HepG2 (cell line): ENCODE data around the gene SCFD1. TPM values are rescaled to one million over a fixed set of nuclear protein-coding genes. Genes with fewer than 3 reads are reported as not detected.

ENCODE experiments used
- ARNT ChIP-seq: fragments of 450-650 bp; IDR thresholded peaks from 2 replicates; pipeline ENCODE4 v1.6.1; 2017
- BRD4 ChIP-seq: sonication (generic); formaldehyde crosslinking; IDR thresholded peaks from 2 replicates; pipeline ENCODE4 v1.4.0; 2020; ENCODE audit warnings: missing genetic modification reagents
- CENPX ChIP-seq: sonication (generic); formaldehyde crosslinking; IDR thresholded peaks from 2 replicates; pipeline ENCODE4 v1.9.0; 2021; ENCODE audit warnings: mild to moderate bottlenecking, missing genetic modification reagents, moderate library complexity
- GABPA ChIP-seq, 2 experiments: IDR thresholded peaks; 2 replicates each; pipeline ENCODE4 v1.6.1; 2011 to 2016; ENCODE audit warnings: low read depth in 2 of 2, low read length in 1 of 2, missing biosample characterization in 1 of 2, missing genetic modification characterization in 1 of 2
- GATA4 ChIP-seq: sonication (generic); IDR thresholded peaks from 2 replicates; pipeline ENCODE4 v1.6.1; 2016; ENCODE audit warnings: antibody characterized with exemption, low read depth, borderline replicate concordance
- GATAD1 ChIP-seq: IDR thresholded peaks from 2 replicates; pipeline ENCODE4 v1.6.1; 2016; ENCODE audit warnings: missing genetic modification reagents, missing compliant biosample characterization
- HOXD1 ChIP-seq: sonication (generic); formaldehyde crosslinking; IDR thresholded peaks from 2 replicates; pipeline ENCODE4 v1.5.0; 2020; ENCODE audit warnings: missing genetic modification reagents
- IRF2 ChIP-seq: IDR thresholded peaks from 2 replicates; pipeline ENCODE4 v1.6.1; 2018; ENCODE audit warnings: missing genetic modification reagents, missing compliant biosample characterization
- KDM2A ChIP-seq: sonication (generic); formaldehyde crosslinking; IDR thresholded peaks from 2 replicates; pipeline ENCODE4 v1.4.0; 2020; ENCODE audit warnings: low read depth, missing genetic modification reagents, borderline replicate concordance
- KDM3A ChIP-seq: IDR thresholded peaks from 2 replicates; pipeline ENCODE4 v1.6.1; 2018; ENCODE audit warnings: low read depth, missing compliant biosample characterization
- KDM5B ChIP-seq: sonication (generic); formaldehyde crosslinking; IDR thresholded peaks from 2 replicates; pipeline ENCODE4 v1.4.0; 2020; ENCODE audit warnings: missing genetic modification reagents, mild to moderate bottlenecking, borderline replicate concordance
- SIN3B ChIP-seq: fragments of 150-350 bp; IDR thresholded peaks from 2 replicates; pipeline ENCODE4 v1.6.1; 2014; ENCODE audit warnings: low read length
- SOX6 ChIP-seq, 2 experiments: fragments of 450-650 bp in 1 of 2; sonication (generic) in 1 of 2; formaldehyde crosslinking in 1 of 2; IDR thresholded peaks; 2 replicates each; pipeline versions ENCODE4 v1.4.0 to v1.6.1; 2017 to 2020; ENCODE audit warnings: antibody characterized with exemption in 1 of 2, mild to moderate bottlenecking in 1 of 2, missing genetic modification reagents in 1 of 2
- SP2 ChIP-seq: sonication (generic); formaldehyde crosslinking; IDR thresholded peaks from 2 replicates; pipeline ENCODE4 v1.5.1; 2020; ENCODE audit warnings: mild to moderate bottlenecking, missing genetic modification reagents
- STAG1 ChIP-seq: sonication (generic); formaldehyde crosslinking; IDR thresholded peaks from 2 replicates; pipeline ENCODE4 v1.4.0; 2020; ENCODE audit warnings: missing genetic modification reagents
- SUZ12 ChIP-seq: fragments of 150-350 bp; IDR thresholded peaks from 2 replicates; pipeline ENCODE4 v1.6.1; 2014; ENCODE audit warnings: low read depth, low read length
- TOPORS ChIP-seq: sonication (generic); formaldehyde crosslinking; IDR thresholded peaks from 2 replicates; pipeline ENCODE4 v1.8.0; 2023; ENCODE audit warnings: mild to moderate bottlenecking, missing genetic modification reagents
- ZMAT3 ChIP-seq: sonication (generic); formaldehyde crosslinking; conservative IDR thresholded peaks from 2 replicates; pipeline ENCODE4 v1.7.0; 2021; ENCODE audit warnings: missing genetic modification reagents
- ZNF17 ChIP-seq: sonication (generic); formaldehyde crosslinking; IDR thresholded peaks from 2 replicates; pipeline ENCODE4 v1.5.0; 2020; ENCODE audit warnings: mild to moderate bottlenecking, missing genetic modification reagents
- ZNF326 ChIP-seq: sonication (generic); formaldehyde crosslinking; IDR thresholded peaks from 2 replicates; pipeline ENCODE4 v1.4.0; 2020; ENCODE audit warnings: missing genetic modification reagents, borderline replicate concordance
- ZNF451 ChIP-seq: sonication (generic); formaldehyde crosslinking; IDR thresholded peaks from 2 replicates; pipeline ENCODE4 v1.5.0; 2020; ENCODE audit warnings: mild to moderate bottlenecking, missing genetic modification reagents
- ZNF552 ChIP-seq: sonication (generic); formaldehyde crosslinking; IDR thresholded peaks from 2 replicates; pipeline ENCODE4 v1.9.0; 2022; ENCODE audit warnings: missing genetic modification reagents, mild to moderate bottlenecking, borderline replicate concordance
- ZNF562 ChIP-seq: sonication (generic); formaldehyde crosslinking; IDR thresholded peaks from 2 replicates; pipeline ENCODE4 v1.8.0; 2022; ENCODE audit warnings: missing genetic modification reagents, borderline replicate concordance
- ZNF781 ChIP-seq: sonication (generic); formaldehyde crosslinking; IDR thresholded peaks from 2 replicates; pipeline ENCODE4 v1.5.1; 2020; ENCODE audit warnings: borderline replicate concordance, mild to moderate bottlenecking, missing genetic modification reagents; ENCODE audit errors: not compliant biosample characterization
- ZSCAN25 ChIP-seq: sonication (generic); formaldehyde crosslinking; IDR thresholded peaks from 2 replicates; pipeline ENCODE4 v1.8.0; 2022; ENCODE audit warnings: mild to moderate bottlenecking, missing genetic modification reagents
- polyA plus RNA-seq, 8 experiments: library from polyadenylated mRNA; depleted of rRNA in 3 of 8; stranded (reverse) in 7 of 8; unstranded in 1 of 8; fragments of >200 nt; fragmentation: Illumina TruSeq in 4 of 8; extraction: Trizol in 4 of 8; gene quantifications; 2 replicates each; pipeline versions ENCODE4 v1.2.1 to v1.2.3, GENCODE V29; 2011 to 2016; ENCODE audit warnings: low read depth in 4 of 8, missing spikeins in 1 of 8, mixed read lengths in 1 of 8; ENCODE audit not compliant: insufficient read depth in 1 of 8
- total RNA-seq, 5 experiments: library from RNA; depleted of rRNA; stranded (reverse); fragments of >200 nt; fragmentation: Illumina TruSeq; extraction: Trizol; gene quantifications; 2 replicates each; pipeline ENCODE4 v1.2.3, GENCODE V29; 2016; ENCODE audit warnings: low read depth in 1 of 5
- TF ChIP-seq, protein P1 (sequence below): sonication (generic); formaldehyde crosslinking; IDR thresholded peaks from 2 replicates; pipeline ENCODE4 v1.4.0; 2020; ENCODE audit warnings: missing genetic modification reagents, borderline replicate concordance
- TF ChIP-seq, protein P2 (sequence below): sonication (generic); formaldehyde crosslinking; conservative IDR thresholded peaks from 2 replicates; pipeline ENCODE4 v1.5.0; 2020; ENCODE audit warnings: missing genetic modification reagents

The SCFD1 gene
- total and polyA plus RNA-seq, 2 of the 13 experiments (the other 11 are each of a cell fraction or from before 2014, with no cell fraction given), result 235 to 256 TPM

DNA sequence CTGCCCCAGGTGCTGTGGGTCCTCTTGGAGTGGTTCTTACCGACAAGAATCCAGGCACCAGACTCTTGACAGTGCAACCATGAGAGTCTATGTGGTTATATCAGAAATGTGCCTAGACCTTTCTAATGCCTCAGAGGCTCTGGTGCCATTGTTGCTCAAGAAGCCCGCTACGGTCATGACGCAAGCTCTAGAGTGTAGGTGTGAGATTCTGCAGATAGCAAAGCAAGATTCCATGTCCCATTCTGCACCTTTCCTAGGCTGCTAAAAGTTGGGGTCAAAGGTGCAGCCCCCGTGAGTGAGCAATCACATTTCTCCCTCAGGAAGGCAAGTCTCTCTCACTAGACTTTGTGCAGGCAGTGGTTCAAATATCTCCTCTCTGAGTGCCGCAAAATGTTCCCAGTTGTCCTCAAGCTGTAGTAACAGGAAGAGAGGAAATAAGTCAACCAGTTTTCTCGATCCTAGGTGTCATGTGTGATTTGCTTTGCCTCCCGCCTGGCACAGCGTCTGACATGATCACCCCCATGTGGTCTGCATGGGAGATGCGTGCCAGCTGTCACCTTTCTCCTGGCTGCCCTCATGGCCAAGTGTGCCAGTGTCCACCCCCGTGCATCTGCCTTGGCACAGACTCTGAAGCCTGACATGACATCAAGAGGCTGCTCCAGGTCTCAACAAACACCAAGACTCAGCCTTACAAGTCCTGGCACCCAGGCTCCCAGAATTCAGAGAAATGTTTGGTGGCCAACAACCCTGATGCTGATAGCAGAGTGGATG lies 129.7 kb downstream of the SCFD1 start (continued):
- TF ChIP-seq TOPORS (CRISPR knock-in tag) (no peak), KDM5B (CRISPR knock-in tag) (no peak), CENPX (CRISPR knock-in tag) (no peak), GATA4 (no peak), ZNF451 (CRISPR knock-in tag) (no peak), GABPA (IDR thresholded peaks at IDR 0.05; ENCODE audit: low read depth, low read length) (no peak), GABPA (CRISPR knock-in tag; IDR thresholded peaks at IDR 0.05; ENCODE audit: low read depth) (no peak), ZSCAN25 (CRISPR knock-in tag) (no peak), GATAD1 (CRISPR knock-in tag) (no peak), SIN3B (no peak), ZNF552 (CRISPR knock-in tag) (peak; percentile 68; the same call in 1 of the 2 replicates), ZNF562 (CRISPR knock-in tag) (no peak), ZNF781 (CRISPR knock-in tag) (no peak), HOXD1 (CRISPR knock-in tag) (no peak), ZNF326 (CRISPR knock-in tag) (no peak), ARNT (no peak), IRF2 (CRISPR knock-in tag) (no peak), KDM2A (CRISPR knock-in tag) (no peak), SP2 (no peak), STAG1 (CRISPR knock-in tag) (peak; percentile 48), SUZ12 (no peak), ZMAT3 (CRISPR knock-in tag) (no peak), KDM3A (CRISPR knock-in tag) (no peak), BRD4 (CRISPR knock-in tag) (no peak), ZNF17 (CRISPR knock-in tag) (no peak), SOX6 (IDR thresholded peaks at IDR 0.05) (no peak), SOX6 (CRISPR knock-in tag; IDR thresholded peaks at IDR 0.05) (no peak)
- TF ChIP-seq, protein P1, sequence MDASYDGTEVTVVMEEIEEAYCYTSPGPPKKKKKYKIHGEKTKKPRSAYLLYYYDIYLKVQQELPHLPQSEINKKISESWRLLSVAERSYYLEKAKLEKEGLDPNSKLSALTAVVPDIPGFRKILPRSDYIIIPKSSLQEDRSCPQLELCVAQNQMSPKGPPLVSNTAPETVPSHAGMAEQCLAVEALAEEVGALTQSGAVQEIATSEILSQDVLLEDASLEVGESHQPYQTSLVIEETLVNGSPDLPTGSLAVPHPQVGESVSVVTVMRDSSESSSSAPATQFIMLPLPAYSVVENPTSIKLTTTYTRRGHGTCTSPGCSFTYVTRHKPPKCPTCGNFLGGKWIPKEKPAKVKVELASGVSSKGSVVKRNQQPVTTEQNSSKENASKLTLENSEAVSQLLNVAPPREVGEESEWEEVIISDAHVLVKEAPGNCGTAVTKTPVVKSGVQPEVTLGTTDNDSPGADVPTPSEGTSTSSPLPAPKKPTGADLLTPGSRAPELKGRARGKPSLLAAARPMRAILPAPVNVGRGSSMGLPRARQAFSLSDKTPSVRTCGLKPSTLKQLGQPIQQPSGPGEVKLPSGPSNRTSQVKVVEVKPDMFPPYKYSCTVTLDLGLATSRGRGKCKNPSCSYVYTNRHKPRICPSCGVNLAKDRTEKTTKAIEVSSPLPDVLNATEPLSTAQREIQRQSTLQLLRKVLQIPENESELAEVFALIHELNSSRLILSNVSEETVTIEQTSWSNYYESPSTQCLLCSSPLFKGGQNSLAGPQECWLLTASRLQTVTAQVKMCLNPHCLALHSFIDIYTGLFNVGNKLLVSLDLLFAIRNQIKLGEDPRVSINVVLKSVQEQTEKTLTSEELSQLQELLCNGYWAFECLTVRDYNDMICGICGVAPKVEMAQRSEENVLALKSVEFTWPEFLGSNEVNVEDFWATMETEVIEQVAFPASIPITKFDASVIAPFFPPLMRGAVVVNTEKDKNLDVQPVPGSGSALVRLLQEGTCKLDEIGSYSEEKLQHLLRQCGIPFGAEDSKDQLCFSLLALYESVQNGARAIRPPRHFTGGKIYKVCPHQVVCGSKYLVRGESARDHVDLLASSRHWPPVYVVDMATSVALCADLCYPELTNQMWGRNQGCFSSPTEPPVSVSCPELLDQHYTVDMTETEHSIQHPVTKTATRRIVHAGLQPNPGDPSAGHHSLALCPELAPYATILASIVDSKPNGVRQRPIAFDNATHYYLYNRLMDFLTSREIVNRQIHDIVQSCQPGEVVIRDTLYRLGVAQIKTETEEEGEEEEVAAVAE (CRISPR knock-in tag), result no peak
- TF ChIP-seq, protein P2, sequence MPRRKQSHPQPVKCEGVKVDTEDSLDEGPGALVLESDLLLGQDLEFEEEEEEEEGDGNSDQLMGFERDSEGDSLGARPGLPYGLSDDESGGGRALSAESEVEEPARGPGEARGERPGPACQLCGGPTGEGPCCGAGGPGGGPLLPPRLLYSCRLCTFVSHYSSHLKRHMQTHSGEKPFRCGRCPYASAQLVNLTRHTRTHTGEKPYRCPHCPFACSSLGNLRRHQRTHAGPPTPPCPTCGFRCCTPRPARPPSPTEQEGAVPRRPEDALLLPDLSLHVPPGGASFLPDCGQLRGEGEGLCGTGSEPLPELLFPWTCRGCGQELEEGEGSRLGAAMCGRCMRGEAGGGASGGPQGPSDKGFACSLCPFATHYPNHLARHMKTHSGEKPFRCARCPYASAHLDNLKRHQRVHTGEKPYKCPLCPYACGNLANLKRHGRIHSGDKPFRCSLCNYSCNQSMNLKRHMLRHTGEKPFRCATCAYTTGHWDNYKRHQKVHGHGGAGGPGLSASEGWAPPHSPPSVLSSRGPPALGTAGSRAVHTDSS (CRISPR knock-in tag), result no peak
